Erythroblast (primary cell): ENCODE data around the gene FAM124A.

Experiments
- GATA1 ChIP-seq: IDR thresholded peaks from 2 replicates; pipeline ENCODE4 v1.6.1; 2011; ENCODE audit warnings: low read depth, mild to moderate bottlenecking, control low read depth, low read length, moderate library complexity
- POLR2A ChIP-seq: IDR thresholded peaks from 2 replicates; pipeline ENCODE4 v1.6.1; 2011; ENCODE audit warnings: mild to moderate bottlenecking, low read length

- no peak for TF ChIP-seq POLR2A
- no peak for TF ChIP-seq GATA1
Measured at GRCh38 chr13:51229731-51230130, 7.5 kb downstream of the FAM124A start.
